Hepatocyte (in vitro differentiated cells): Measurements from ENCODE around the gene TTBK1. TPM values are rescaled to one million over a fixed set of nuclear protein-coding genes. Genes with fewer than 3 reads are reported as not detected.

Experiments
- DNase-seq: peaks from one replicate; pipeline ENCODE4 v3.0.0-alpha.2; 2016; ENCODE audit warnings: low spot score
- H2AFZ ChIP-seq: fragments of 200-600 bp; sonication (generic); 2 replicates; pipeline ENCODE4 v1.6.0; 2016; ENCODE audit warnings: antibody characterized with exemption, mild to moderate bottlenecking
- H3K27ac ChIP-seq: fragments of 200-600 bp; sonication (generic); 2 replicates; pipeline ENCODE4 v1.5.1; 2016; ENCODE audit warnings: mild to moderate bottlenecking
- H3K27me3 ChIP-seq: fragments of 200-600 bp; sonication (generic); 2 replicates; pipeline ENCODE4 v1.6.1; 2016
- H3K36me3 ChIP-seq: fragments of 200-600 bp; sonication (generic); replicated peaks from 2 replicates; pipeline ENCODE4 v1.5.1; 2016; ENCODE audit warnings: low read depth; ENCODE audit not compliant: insufficient read depth
- H3K4me1 ChIP-seq: fragments of 200-600 bp; sonication (generic); 2 replicates; pipeline ENCODE4 v1.5.1; 2016; ENCODE audit warnings: mild to moderate bottlenecking, moderate library complexity; ENCODE audit not compliant: insufficient read depth
- H3K4me2 ChIP-seq: fragments of 200-600 bp; sonication (generic); 2 replicates; pipeline ENCODE4 v1.6.0; 2016
- H3K4me3 ChIP-seq: fragments of 200-600 bp; sonication (generic); 2 replicates; pipeline ENCODE4 v1.5.1; 2016; ENCODE audit warnings: mild to moderate bottlenecking
- H3K79me2 ChIP-seq: fragments of 200-600 bp; sonication (generic); 2 replicates; pipeline ENCODE4 v1.6.0; 2017; ENCODE audit warnings: mild to moderate bottlenecking
- H3K9me2 ChIP-seq: fragments of 200-600 bp; sonication (generic); replicated peaks from 2 replicates; pipeline ENCODE4 v1.6.0; 2017; ENCODE audit warnings: mild to moderate bottlenecking; ENCODE audit not compliant: insufficient read depth
- H3K9me3 ChIP-seq: fragments of 200-600 bp; sonication (generic); 2 replicates; pipeline ENCODE4 v1.5.1; 2016; ENCODE audit warnings: low read depth, mild to moderate bottlenecking
- H4K20me1 ChIP-seq: fragments of 200-600 bp; sonication (generic); 2 replicates; pipeline ENCODE4 v1.6.0; 2016; ENCODE audit warnings: mild to moderate bottlenecking; ENCODE audit not compliant: insufficient read depth, poor library complexity, severe bottlenecking
- CTCF ChIP-seq: fragments of 200-600 bp; sonication (generic); IDR thresholded peaks from 2 replicates; pipeline ENCODE4 v1.5.1; 2016; ENCODE audit warnings: antibody characterized with exemption, mild to moderate bottlenecking; ENCODE audit not compliant: poor library complexity
- EZH2 ChIP-seq: fragments of 200-600 bp; sonication (generic); IDR thresholded peaks from 2 replicates; pipeline ENCODE4 v1.6.1; 2016; ENCODE audit warnings: antibody characterized with exemption, mild to moderate bottlenecking, borderline replicate concordance
- EZH2phosphoT487 ChIP-seq: fragments of 200-600 bp; sonication (generic); IDR thresholded peaks from one replicate; pipeline ENCODE4 v1.6.1; 2018; ENCODE audit warnings: antibody characterized with exemption, mild to moderate bottlenecking, low read depth, moderate library complexity; ENCODE audit not compliant: unreplicated experiment, severe bottlenecking
- WGBS: methylation state at CpG from one replicate; pipeline ENCODE4 v1.1.6; 2016; ENCODE audit warnings: low lambda C conversion rate; ENCODE audit errors: missing lambda C conversion rate; 5-methylcytosine and 5-hydroxymethylcytosine counted together
- polyA plus RNA-seq: library from polyadenylated mRNA; unstranded; fragments of >200 nt; fragmentation: Nextera tagmentation; extraction: Ambion mirVana; gene quantifications from 2 replicates; pipeline ENCODE4 v1.2.1, GENCODE V29; 2016
- total RNA-seq: library from RNA; depleted of rRNA; stranded (reverse); fragments of >200 nt; gene quantifications from 2 replicates; pipeline ENCODE4 v1.2.3, GENCODE V29; 2014

Gene TTBK1
- total and polyA plus RNA-seq, 2 experiments from 2014 or later = 0.34 to 1.1 TPM

GRCh38 chr6:43276577-43277305 is 33.5 kb downstream of the TTBK1 start:
- no peaks in the 10 kb centered on the region for H4K20me1 ChIP-seq
- DNase-seq = peak; percentile 61
- H3K9me3 ChIP-seq = no peaks in the 10 kb centered on the region
- 57% methylated on average over 11 of the region's 11 CpGs for WGBS
- no peak overlapping the region for H3K4me3 ChIP-seq
- H3K4me1 ChIP-seq = peaks cover 40% of the 10 kb centered on the region
- no peaks in the 10 kb centered on the region for H3K36me3 ChIP-seq
- no peaks in the 10 kb centered on the region for H3K9me2 ChIP-seq
- H2AFZ ChIP-seq = no peak overlapping the region
- no peaks in the 10 kb centered on the region for H3K79me2 ChIP-seq
- TF ChIP-seq EZH2phosphoT487 (no peak), CTCF (no peak), EZH2 (no peak)
- peak overlapping the region; percentile 94 for H3K4me2 ChIP-seq
- no peaks in the 10 kb centered on the region for H3K27me3 ChIP-seq
- H3K27ac ChIP-seq = peak overlapping the region; percentile 62

GRCh38 chr6:43277306-43277642 is 34.0 kb downstream of the TTBK1 start:
- peak overlapping the region; percentile 62 for H3K27ac ChIP-seq
- no peak overlapping the region for H3K4me2 ChIP-seq
- 85% methylated on average over 5 of the region's 6 CpGs for WGBS
- H3K79me2 ChIP-seq = no peaks in the 10 kb centered on the region
- no peaks in the 10 kb centered on the region for H3K27me3 ChIP-seq
- H3K4me1 ChIP-seq = peaks cover 40% of the 10 kb centered on the region
- no peaks in the 10 kb centered on the region for H3K36me3 ChIP-seq
- no peak overlapping the region for H3K4me3 ChIP-seq
- no peaks in the 10 kb centered on the region for H3K9me3 ChIP-seq
- DNase-seq = no peak
- H3K9me2 ChIP-seq = no peaks in the 10 kb centered on the region
- H4K20me1 ChIP-seq = no peaks in the 10 kb centered on the region
- H2AFZ ChIP-seq = no peak overlapping the region
- TF ChIP-seq EZH2 (no peak), CTCF (no peak), EZH2phosphoT487 (no peak)

- TF ChIP-seq EZH2phosphoT487 = no peak
- no peak for TF ChIP-seq EZH2
- TF ChIP-seq CTCF = no peak
- 76% methylated on average over 13 of the region's 13 CpGs for WGBS
- Histone ChIP-seq H3K27me3 (no peaks in the 10 kb centered on the region), H3K36me3 (no peaks in the 10 kb centered on the region), H3K79me2 (no peaks in the 10 kb centered on the region), H4K20me1 (no peaks in the 10 kb centered on the region), H3K27ac (peak overlapping the region; percentile 62), H3K9me2 (no peaks in the 10 kb centered on the region), H3K4me2 (no peak overlapping the region), H2AFZ (no peak overlapping the region), H3K9me3 (no peaks in the 10 kb centered on the region), H3K4me1 (peaks cover 40% of the 10 kb centered on the region), H3K4me3 (no peak overlapping the region)
- peak; percentile 63 for DNase-seq
These were observed 34.6 kb downstream of the TTBK1 start for GRCh38 chr6:43277643-43278523.
